Adrenal gland (tissue), 5 donors: ENCODE data around the gene SPRED2.

Source experiments
- CTCF ChIP-seq, 6 experiments: fragments of 450-650 bp in 4 of 6; fragments of 200-600 bp in 2 of 6; sonication (generic) in 1 of 6; IDR thresholded peaks; 1 replicate in 5 of 6; 2 replicates in 1 of 6; pipeline versions ENCODE4 v1.5.1 to v1.8.0; 2016 to 2021; ENCODE audit warnings: antibody characterized with exemption in 6 of 6, mild to moderate bottlenecking in 2 of 6, moderate library complexity in 1 of 6
- POLR2A ChIP-seq, 2 donors: fragments of 450-650 bp; IDR thresholded peaks; one replicate each; pipeline ENCODE4 v1.6.1; 2017; ENCODE audit warnings: antibody characterized with exemption in 2 of 2, mild to moderate bottlenecking in 2 of 2, moderate library complexity in 1 of 2
- donor health status: DM: no; HTN: no; CAD: no.

- no peak for TF ChIP-seq CTCF (IDR thresholded peaks at IDR 0.05)
- TF ChIP-seq POLR2A (IDR thresholded peaks at IDR 0.05), result no peak
These were observed 139.0 kb downstream of the SPRED2 start for GRCh38 chr2:65293376-65293775.
